ENCODE measurements around the gene CNIH4. TPM values are rescaled to one million over a fixed set of nuclear protein-coding genes. Genes with fewer than 3 reads are reported as not detected.

CNIH4 gene
- total RNA-seq, 1 experiment from 2014 or later: 93.8 TPM

Small RNA genes lying within 50 kb of the gene (microRNA-seq; reads per million reads assigned to microRNA genes)
- gene MIR4742 (ENCODE audit: borderline number of aligned reads, borderline replicate concordance): 2.7 reads per million

Other genes with a start within 250 kb of the CNIH4 start
- 43.4 and 48.1 TPM in 2 replicates for gene FBXO28, start 242.8 kb upstream of the CNIH4 start, total RNA-seq (2021)
- gene DEGS1, start 173.6 kb upstream of the CNIH4 start, total RNA-seq (2021): 19.2 and 20.0 TPM in 2 replicates
- 27.3 and 36.1 TPM in 2 replicates for gene NVL, start 26.7 kb upstream of the CNIH4 start, total RNA-seq (2021)
- 76.0 and 88.9 TPM in 2 replicates for gene WDR26, start 77.9 kb downstream of the CNIH4 start, total RNA-seq (2021)

Data from PC-9 (cell line).